ACHN (cell line): ENCODE measurements around the gene PUS10.
"Not testable (repeated sequence)": the region's sequence is repeated elsewhere in the genome, so short reads cannot be mapped to it uniquely, and the experiment has no call there.

ENCODE experiments used
- DNase-seq: peaks from one replicate; pipeline ENCODE4 v3.0.0-alpha.2; 2015
- in situ Hi-C: cut with HindIII; loops from 2 replicates; pipeline ENCODE4 v1.10.0; 2017; ENCODE audit warnings: low sequenced_read_pairs, low pct_ligation_motif_present, low pct_unique_long_range_greater_than_20kb

PUS10 gene

GRCh38 chr2:60957224-60957623 is 60.8 kb downstream of the PUS10 start:
- in situ Hi-C loops = no loop called here
- DNase-seq = no peak

GRCh38 chr2:60954139-60954538 is 63.9 kb downstream of the PUS10 start:
- no peak for DNase-seq
- in situ Hi-C loops = no loop called here

- in situ Hi-C loops = no loop called here
- DNase-seq = no peak
Measured at GRCh38 chr2:60948926-60949579, 69.0 kb downstream of the PUS10 start.

GRCh38 chr2:60948161-60948560 is 69.9 kb downstream of the PUS10 start:
- no peak for DNase-seq
- in situ Hi-C loops = no loop called here

- in situ Hi-C loops = no loop called here
- no peak for DNase-seq
Measured at GRCh38 chr2:60947056-60947455, 71.0 kb downstream of the PUS10 start.

GRCh38 chr2:60945341-60945740 is 72.7 kb downstream of the PUS10 start:
- no peak for DNase-seq
- in situ Hi-C loops = no loop called here

GRCh38 chr2:60939622-60940021 is 78.4 kb downstream of the PUS10 start:
- DNase-seq = no peak
- in situ Hi-C loops = no loop called here

GRCh38 chr2:60938301-60938700 is 79.8 kb downstream of the PUS10 start:
- no peak for DNase-seq
- in situ Hi-C loops = no loop called here

GRCh38 chr2:60936757-60937156 is 81.3 kb downstream of the PUS10 start:
- in situ Hi-C loops = no loop called here
- DNase-seq = no peak

- in situ Hi-C loops = no loop called here
- DNase-seq = no peak
Measured at GRCh38 chr2:60934165-60934722, 83.8 kb downstream of the PUS10 start.

GRCh38 chr2:60932954-60933353 is 85.1 kb downstream of the PUS10 start:
- in situ Hi-C loops = no loop called here
- no peak for DNase-seq

GRCh38 chr2:60932061-60932460 is 86.0 kb downstream of the PUS10 start:
- in situ Hi-C loops, DNase-seq: not testable (repeated sequence)

- no peak for DNase-seq
- in situ Hi-C loops = no loop called here
Measured at GRCh38 chr2:60926741-60927552, 91.1 kb downstream of the PUS10 start.

- no peak for DNase-seq
Measured at GRCh38 chr2:60925994-60926740, 91.9 kb downstream of the PUS10 start.

GRCh38 chr2:60907329-60907728 is 110.7 kb downstream of the PUS10 start:
- DNase-seq = no peak
- in situ Hi-C loops = no loop called here

More at GRCh38 chr2:60925994-60926740, 91.9 kb downstream of the PUS10 start:
- in situ Hi-C loops = no loop called here

- in situ Hi-C loops = no loop called here
- no peak for DNase-seq
Measured at GRCh38 chr2:60906395-60906794, 111.7 kb downstream of the PUS10 start.

- in situ Hi-C loops, DNase-seq: not testable (repeated sequence)
Measured at GRCh38 chr2:60905867-60906266, 112.2 kb downstream of the PUS10 start.

GRCh38 chr2:60901296-60901695 is 116.8 kb downstream of the PUS10 start:
- DNase-seq, in situ Hi-C loops: not testable (repeated sequence)

GRCh38 chr2:60899892-60900249 is 118.2 kb downstream of the PUS10 start:
- DNase-seq = no peak
- in situ Hi-C loops = no loop called here
